GM20431 (cell line): ENCODE results near the gene METAP1D.

Experiments
- in situ Hi-C: fragments of 300-500 bp; cut with MseI, MboI; formaldehyde crosslinking; loops from one replicate; pipeline ENCODE4 v1.15.0; 2020; ENCODE audit warnings: low sequenced_read_pairs; ENCODE audit not compliant: unreplicated experiment

The METAP1D gene

DNA sequence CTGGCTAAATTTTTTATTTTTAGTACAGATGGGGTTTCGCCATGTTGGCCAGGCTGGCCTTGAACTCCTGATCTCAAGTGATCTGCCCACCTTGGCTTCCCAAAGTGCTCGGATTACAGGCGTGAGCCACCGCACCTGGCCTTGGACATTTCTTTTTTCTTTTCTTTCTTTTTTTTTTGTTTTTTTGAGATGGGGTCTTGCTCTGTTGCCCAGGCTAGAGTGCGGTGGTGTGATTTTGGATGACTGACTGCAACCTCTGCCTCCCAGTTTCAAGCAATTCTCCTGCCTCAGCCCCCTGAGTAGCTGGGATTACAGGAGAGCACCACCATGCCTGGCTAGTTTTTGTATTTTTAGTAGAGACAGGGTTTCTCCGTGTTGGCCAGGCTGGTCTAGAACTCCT lies 114.4 kb downstream of the METAP1D start:
- in situ Hi-C loops = loop anchor here (25.0 kb wide), 1 partner anchor 527 kb away; no protein-coding TSS in a partner anchor

DNA sequence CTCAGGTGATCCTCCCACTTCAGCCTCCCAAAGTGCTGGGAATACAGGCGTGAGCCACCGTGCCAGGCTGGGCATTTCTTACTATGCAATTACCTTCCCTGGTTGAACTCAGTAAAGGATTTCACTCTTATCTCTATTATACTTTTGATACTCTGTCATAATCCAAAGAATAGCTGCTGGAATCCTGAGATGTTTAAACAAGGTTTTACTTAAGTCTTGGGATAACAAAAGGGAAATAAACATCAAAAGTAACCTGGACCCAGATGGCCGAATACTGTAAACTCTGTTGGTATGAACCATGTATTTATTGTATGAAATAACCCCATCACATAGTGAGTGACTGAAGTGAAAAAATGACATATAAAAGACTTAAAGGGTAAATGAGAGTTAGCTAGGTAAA lies 114.8 kb downstream of the METAP1D start:
- in situ Hi-C loops = loop anchor here (25.0 kb wide), 1 partner anchor 527 kb away; no protein-coding TSS in a partner anchor

GRCh38 chr2:172116107-172116506 lies 116.4 kb downstream of the METAP1D start:
- in situ Hi-C loops = loop anchor here (25.0 kb wide), 1 partner anchor 529 kb away; no protein-coding TSS in a partner anchor

- in situ Hi-C loops = loop anchor here (25.0 kb wide), 1 partner anchor 532 kb away; no protein-coding TSS in a partner anchor
Measured at GRCh38 chr2:172119089-172119488, 119.3 kb downstream of the METAP1D start.

DNA sequence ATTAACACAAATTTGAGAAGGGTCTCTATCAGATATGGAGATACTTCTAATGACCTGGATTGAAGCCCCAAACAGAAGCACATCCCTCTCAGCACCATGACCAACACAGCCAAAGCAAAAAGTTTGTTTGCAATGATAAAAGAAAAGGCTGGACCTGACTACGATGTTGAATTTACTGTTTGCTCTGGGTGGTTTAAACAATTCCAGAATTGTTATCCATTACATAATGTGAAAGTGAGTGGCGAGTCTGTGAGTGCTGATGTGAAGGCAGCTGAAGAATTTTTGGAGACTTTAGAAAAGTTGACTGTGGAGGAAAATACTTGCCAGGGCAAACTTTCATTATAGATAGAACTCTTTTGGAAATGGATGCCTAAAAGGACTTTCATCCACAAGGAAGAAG lies 120.4 kb downstream of the METAP1D start:
- in situ Hi-C loops = loop anchor here (25.0 kb wide), 1 partner anchor 533 kb away; no protein-coding TSS in a partner anchor

DNA sequence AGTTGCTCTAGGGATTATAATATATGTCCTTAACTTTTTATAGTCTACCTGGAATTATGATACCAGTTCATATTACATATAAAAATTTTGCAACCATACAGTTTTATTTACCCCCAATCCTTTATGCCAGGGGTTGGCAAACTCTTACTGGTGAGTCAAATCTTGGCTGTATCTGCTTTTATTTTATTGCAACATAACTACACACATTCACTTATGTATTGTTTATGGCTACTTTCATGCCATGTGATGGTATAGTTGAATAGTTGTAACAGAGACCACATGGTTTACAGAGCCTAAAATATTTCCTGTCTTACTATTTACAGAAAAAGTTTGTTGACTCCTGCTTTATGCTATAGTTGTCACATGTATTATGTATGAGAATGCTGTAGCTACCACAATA lies 128.7 kb downstream of the METAP1D start:
- in situ Hi-C loops = no loop called here

DNA sequence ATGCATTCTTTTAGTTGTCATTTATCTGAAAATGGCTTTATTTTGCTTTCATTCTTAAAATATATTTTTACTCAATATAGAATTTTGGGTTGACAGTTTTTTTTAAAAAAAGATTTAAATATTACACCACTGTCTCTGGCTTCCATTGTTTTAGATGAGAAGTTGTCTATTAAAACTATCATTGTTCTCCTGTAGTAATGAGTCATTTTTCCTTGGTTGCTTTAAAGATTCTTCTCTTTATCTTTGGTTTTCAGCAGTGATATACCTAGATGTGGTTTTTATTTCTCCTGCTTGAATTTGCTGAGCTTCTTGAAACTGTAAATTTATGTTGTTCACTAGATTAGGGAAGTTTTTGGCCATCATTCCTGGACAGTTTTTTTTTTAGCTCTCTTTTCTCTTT lies 129.7 kb downstream of the METAP1D start:
- in situ Hi-C loops = no loop called here
